ENCODE measurements around the gene SCARF2. TPM values are rescaled to one million over a fixed set of nuclear protein-coding genes. Genes with fewer than 3 reads are reported as not detected.

SCARF2 gene
- total and polyA plus RNA-seq, 2 of the 8 experiments (the other 6 are each of a cell fraction or from before 2014, with no cell fraction given), result 4.2 to 9.8 TPM

- no peak for TF ChIP-seq CHD7 (IDR thresholded peaks at IDR 0.05; ENCODE audit: insufficient replicate concordance, low read length)
- TF ChIP-seq TCF12 (IDR thresholded peaks at IDR 0.05; ENCODE audit: low read depth, low read length), result no peak
- TF ChIP-seq ATF2 (IDR thresholded peaks at IDR 0.05; ENCODE audit: low read length), result no peak
- TF ChIP-seq KDM5A (IDR thresholded peaks at IDR 0.05; ENCODE audit: low read length), result no peak
- no peak for TF ChIP-seq CHD1 (IDR thresholded peaks at IDR 0.05; ENCODE audit: low read depth, low read length)
- TF ChIP-seq CBX8 (IDR thresholded peaks at IDR 0.05; ENCODE audit: borderline replicate concordance, low read depth, low read length), result no peak
- TF ChIP-seq SIX5 (IDR thresholded peaks at IDR 0.05; ENCODE audit: low read depth, low read length), result no peak
- no peak for TF ChIP-seq SP4 (IDR thresholded peaks at IDR 0.05; ENCODE audit: low read length)
- no peak for TF ChIP-seq RBBP5 (IDR thresholded peaks at IDR 0.05; ENCODE audit: borderline replicate concordance, low read depth, low read length)
Observed at GRCh38 chr22:20463324-20464095, 25.9 kb upstream of the SCARF2 start (continued).
